Panc1 (cell line): ENCODE results near the gene CNTNAP4. TPM values are rescaled to one million over a fixed set of nuclear protein-coding genes. Genes with fewer than 3 reads are reported as not detected.

Source experiments
- ATAC-seq: fragments of 200-7000 bp; cut with Tn5 transposase; 2 replicates; pipeline ENCODE4 v1.9.1; 2020; ENCODE audit warnings: mild to moderate bottlenecking, moderate library complexity
- BruUV-seq: library from RNA; stranded (reverse); fragments of 400-500 nt; replicated peaks from 2 replicates; lab custom pipeline; 2021; lab: Mats Ljungman, UMichigan
- CTCF ChIA-PET: fragments of 300-600 bp; sonication (Branson Sonifier 250); formaldehyde crosslinking; loops from one replicate; lab custom pipeline; 2022; ENCODE audit warnings: antibody characterized with exemption; lab: Charles Lee
- POLR2A ChIA-PET: fragments of 300-600 bp; sonication (Branson Sonifier 250); formaldehyde crosslinking; loops from one replicate; lab custom pipeline; 2022; ENCODE audit warnings: antibody characterized with exemption; lab: Charles Lee
- DNase-seq: peaks from one replicate; pipeline ENCODE4 v3.0.0-alpha.2; 2010; ENCODE audit warnings: low read depth, low spot score
- H3K27ac ChIP-seq: 2 replicates; pipeline ENCODE4 v1.5.1; 2011; ENCODE audit warnings: mild to moderate bottlenecking, low read length, inconsistent platforms
- H3K27me3 ChIP-seq: fragments of 200-500 bp; sonication (Bioruptor generic); 2 replicates; pipeline ENCODE4 v1.6.0; 2014; ENCODE audit warnings: low read length, inconsistent platforms; ENCODE audit not compliant: control insufficient read depth, insufficient read depth
- H3K36me3 ChIP-seq: fragments of 200-500 bp; sonication (Bioruptor generic); 2 replicates; pipeline ENCODE4 v1.5.1; 2014; ENCODE audit warnings: inconsistent platforms, mild to moderate bottlenecking, low read length, moderate library complexity; ENCODE audit not compliant: control insufficient read depth, insufficient read depth
- H3K4me1 ChIP-seq: 2 replicates; pipeline ENCODE4 v1.5.1; 2011; ENCODE audit warnings: inconsistent platforms, mild to moderate bottlenecking, low read length, moderate library complexity; ENCODE audit not compliant: control insufficient read depth, insufficient read depth
- H3K4me3 ChIP-seq, 2 experiments: 2 replicates each; pipeline ENCODE4 v1.5.1; 2011 to 2012; ENCODE audit warnings: low read depth in 2 of 2, low read length in 2 of 2, mild to moderate bottlenecking in 2 of 2, inconsistent platforms in 1 of 2, moderate library complexity in 1 of 2
- H3K9me3 ChIP-seq: fragments of 200-500 bp; sonication (Bioruptor generic); 2 replicates; pipeline ENCODE4 v1.5.1; 2014; ENCODE audit warnings: low read depth, mild to moderate bottlenecking, inconsistent platforms, low read length, moderate library complexity; ENCODE audit not compliant: control insufficient read depth, insufficient read depth
- POLR2AphosphoS5 ChIP-seq: IDR thresholded peaks from 2 replicates; pipeline ENCODE4 v1.6.1; 2012; ENCODE audit warnings: mild to moderate bottlenecking, low read depth, low read length, moderate library complexity
- SIN3A ChIP-seq: IDR thresholded peaks from 2 replicates; pipeline ENCODE4 v1.6.1; 2012; ENCODE audit warnings: low read depth, mild to moderate bottlenecking, low read length, moderate library complexity, borderline replicate concordance; ENCODE audit not compliant: insufficient read depth
- TCF7L2 ChIP-seq: IDR thresholded peaks from 2 replicates; pipeline ENCODE4 v1.6.1; 2011; ENCODE audit warnings: mild to moderate bottlenecking, low read depth, low read length, inconsistent platforms
- in situ Hi-C: cut with HindIII; loops from 2 replicates; pipeline ENCODE4 v1.10.0; 2016; ENCODE audit warnings: low sequenced_read_pairs, low pct_unique_long_range_greater_than_20kb
- intact Hi-C: fragments of 100-400 bp; cut with micrococcal nuclease; formaldehyde crosslinking; loops from one replicate; pipeline ENCODE4 v1.10.0; 2022; ENCODE audit not compliant: unreplicated experiment
- total RNA-seq: library from RNA; stranded (reverse); gene quantifications from one replicate; pipeline ENCODE4 v1.2.1, GENCODE V29; 2021; ENCODE audit not compliant: unreplicated experiment
- TF ChIP-seq, protein P1 (sequence below): fragments of 450-650 bp; IDR thresholded peaks from 2 replicates; pipeline ENCODE4 v1.5.1; 2017; ENCODE audit warnings: mild to moderate bottlenecking
- TF ChIP-seq, protein P2 (sequence below), 2 experiments: IDR thresholded peaks; 2 replicates each; pipeline ENCODE4 v1.6.1; 2011 to 2012; ENCODE audit warnings: low read depth in 2 of 2, control low read depth in 1 of 2, low read length in 1 of 2, mild to moderate bottlenecking in 1 of 2, moderate library complexity in 1 of 2; ENCODE audit not compliant: insufficient read depth in 1 of 2

Gene CNTNAP4
- total RNA-seq, 1 experiment from 2014 or later: not detected

DNA sequence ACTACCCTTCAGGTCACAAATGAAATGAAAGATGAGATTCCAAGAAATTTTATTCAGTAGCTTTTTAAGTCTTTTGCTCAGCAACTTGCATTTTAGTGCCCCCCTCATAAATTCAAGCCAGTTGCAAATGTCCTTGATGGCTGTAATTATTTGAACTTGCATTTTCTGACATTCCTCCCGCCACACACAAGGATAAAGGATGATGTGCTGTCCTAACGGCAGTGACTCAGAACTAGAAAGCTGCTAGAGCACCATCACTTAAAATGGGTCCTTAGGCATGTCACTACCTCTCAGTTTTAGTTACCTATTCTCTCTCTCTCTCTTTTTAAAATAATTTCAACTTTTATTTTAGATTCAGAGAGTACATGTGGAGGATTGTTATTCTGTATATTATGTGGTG is 306.7 kb downstream of the CNTNAP4 start:
- DNase-seq (no peak), ATAC-seq (no peak)
- ChIA-PET POLR2A (no interaction called here), CTCF (interaction anchor here (0.7 kb wide), 1 partner anchor 33 kb away, joined by 3 read pairs; no protein-coding TSS in a partner anchor)
- H3K9me3 ChIP-seq: no peaks in the 10 kb centered on the region
- no peaks in the 10 kb centered on the region for H3K27me3 ChIP-seq
- no TSS peak for BruUV-seq
- TF ChIP-seq POLR2AphosphoS5 (no peak), SIN3A (no peak), TCF7L2 (no peak)
- TF ChIP-seq, protein P1, sequence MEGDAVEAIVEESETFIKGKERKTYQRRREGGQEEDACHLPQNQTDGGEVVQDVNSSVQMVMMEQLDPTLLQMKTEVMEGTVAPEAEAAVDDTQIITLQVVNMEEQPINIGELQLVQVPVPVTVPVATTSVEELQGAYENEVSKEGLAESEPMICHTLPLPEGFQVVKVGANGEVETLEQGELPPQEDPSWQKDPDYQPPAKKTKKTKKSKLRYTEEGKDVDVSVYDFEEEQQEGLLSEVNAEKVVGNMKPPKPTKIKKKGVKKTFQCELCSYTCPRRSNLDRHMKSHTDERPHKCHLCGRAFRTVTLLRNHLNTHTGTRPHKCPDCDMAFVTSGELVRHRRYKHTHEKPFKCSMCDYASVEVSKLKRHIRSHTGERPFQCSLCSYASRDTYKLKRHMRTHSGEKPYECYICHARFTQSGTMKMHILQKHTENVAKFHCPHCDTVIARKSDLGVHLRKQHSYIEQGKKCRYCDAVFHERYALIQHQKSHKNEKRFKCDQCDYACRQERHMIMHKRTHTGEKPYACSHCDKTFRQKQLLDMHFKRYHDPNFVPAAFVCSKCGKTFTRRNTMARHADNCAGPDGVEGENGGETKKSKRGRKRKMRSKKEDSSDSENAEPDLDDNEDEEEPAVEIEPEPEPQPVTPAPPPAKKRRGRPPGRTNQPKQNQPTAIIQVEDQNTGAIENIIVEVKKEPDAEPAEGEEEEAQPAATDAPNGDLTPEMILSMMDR: no peak
- TF ChIP-seq, protein P2, sequence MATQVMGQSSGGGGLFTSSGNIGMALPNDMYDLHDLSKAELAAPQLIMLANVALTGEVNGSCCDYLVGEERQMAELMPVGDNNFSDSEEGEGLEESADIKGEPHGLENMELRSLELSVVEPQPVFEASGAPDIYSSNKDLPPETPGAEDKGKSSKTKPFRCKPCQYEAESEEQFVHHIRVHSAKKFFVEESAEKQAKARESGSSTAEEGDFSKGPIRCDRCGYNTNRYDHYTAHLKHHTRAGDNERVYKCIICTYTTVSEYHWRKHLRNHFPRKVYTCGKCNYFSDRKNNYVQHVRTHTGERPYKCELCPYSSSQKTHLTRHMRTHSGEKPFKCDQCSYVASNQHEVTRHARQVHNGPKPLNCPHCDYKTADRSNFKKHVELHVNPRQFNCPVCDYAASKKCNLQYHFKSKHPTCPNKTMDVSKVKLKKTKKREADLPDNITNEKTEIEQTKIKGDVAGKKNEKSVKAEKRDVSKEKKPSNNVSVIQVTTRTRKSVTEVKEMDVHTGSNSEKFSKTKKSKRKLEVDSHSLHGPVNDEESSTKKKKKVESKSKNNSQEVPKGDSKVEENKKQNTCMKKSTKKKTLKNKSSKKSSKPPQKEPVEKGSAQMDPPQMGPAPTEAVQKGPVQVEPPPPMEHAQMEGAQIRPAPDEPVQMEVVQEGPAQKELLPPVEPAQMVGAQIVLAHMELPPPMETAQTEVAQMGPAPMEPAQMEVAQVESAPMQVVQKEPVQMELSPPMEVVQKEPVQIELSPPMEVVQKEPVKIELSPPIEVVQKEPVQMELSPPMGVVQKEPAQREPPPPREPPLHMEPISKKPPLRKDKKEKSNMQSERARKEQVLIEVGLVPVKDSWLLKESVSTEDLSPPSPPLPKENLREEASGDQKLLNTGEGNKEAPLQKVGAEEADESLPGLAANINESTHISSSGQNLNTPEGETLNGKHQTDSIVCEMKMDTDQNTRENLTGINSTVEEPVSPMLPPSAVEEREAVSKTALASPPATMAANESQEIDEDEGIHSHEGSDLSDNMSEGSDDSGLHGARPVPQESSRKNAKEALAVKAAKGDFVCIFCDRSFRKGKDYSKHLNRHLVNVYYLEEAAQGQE (IDR thresholded peaks at IDR 0.05; ENCODE audit: insufficient read depth in 1 of 2, low read depth in 2 of 2, low read length in 1 of 2): no peak
- no peaks in the 10 kb centered on the region for H3K36me3 ChIP-seq
- no peaks in the 10 kb centered on the region for H3K4me1 ChIP-seq
- H3K4me3 ChIP-seq: no peak overlapping the region
- in situ Hi-C loops: no loop called here
- no peak overlapping the region for H3K27ac ChIP-seq
- intact Hi-C loops: no loop called here

DNA sequence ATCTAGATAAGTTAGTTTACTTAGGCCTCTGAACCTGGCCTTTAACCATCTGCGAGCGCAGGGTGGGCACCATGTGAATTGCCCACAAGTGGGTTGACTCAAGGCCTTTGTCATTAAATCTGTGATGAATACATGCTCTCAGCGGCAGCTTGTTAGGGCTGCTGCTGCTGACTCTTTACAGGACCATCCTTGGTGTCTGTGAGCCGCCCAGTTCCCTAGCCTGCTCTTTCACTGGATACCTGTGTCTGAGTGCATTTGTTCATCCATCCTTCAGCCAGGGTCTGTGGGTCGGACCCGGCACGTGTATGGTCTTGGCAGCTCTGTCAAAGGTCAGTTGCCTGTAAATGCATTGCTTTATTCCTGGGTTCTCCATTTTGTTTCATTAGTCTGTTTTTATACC is 321.3 kb downstream of the CNTNAP4 start:
- POLR2A ChIA-PET: no interaction called here
- no peak for ATAC-seq
- Histone ChIP-seq H3K27ac (no peak overlapping the region), H3K4me3 (no peak overlapping the region), H3K4me1 (no peaks in the 10 kb centered on the region), H3K27me3 (no peaks in the 10 kb centered on the region), H3K9me3 (no peaks in the 10 kb centered on the region), H3K36me3 (no peaks in the 10 kb centered on the region)
- TF ChIP-seq SIN3A (no peak), TCF7L2 (no peak), POLR2AphosphoS5 (no peak)
- TF ChIP-seq, protein P2 (IDR thresholded peaks at IDR 0.05; ENCODE audit: insufficient read depth in 1 of 2, low read depth in 2 of 2, low read length in 1 of 2): no peak
- TF ChIP-seq, protein P1: no peak
- in situ Hi-C loops (no loop called here), intact Hi-C loops (no loop called here)
- no TSS peak for BruUV-seq
- no peak for DNase-seq
- CTCF ChIA-PET: no interaction called here
